Neuronal stem cell (in vitro differentiated cells): ENCODE measurements around the gene KIF25.
A peak's percentile ranks its signal among the peaks of the same experiment; 100 is the strongest.

Experiments
- DNase-seq: peaks from one replicate; pipeline ENCODE4 v3.0.0-alpha.2; 2013; ENCODE audit warnings: low spot score
- H2AFZ ChIP-seq: one replicate; pipeline ENCODE4 v1.6.1; 2013; ENCODE audit warnings: mild to moderate bottlenecking, low read length, inconsistent platforms
- H2AK5ac ChIP-seq: 2 replicates; pipeline ENCODE4 v1.6.1; 2013; ENCODE audit warnings: low read depth, mild to moderate bottlenecking, inconsistent platforms, low read length, moderate library complexity, mixed read lengths
- H2BK120ac ChIP-seq: 2 replicates; pipeline ENCODE4 v1.6.1; 2013; ENCODE audit warnings: low read depth, mild to moderate bottlenecking, inconsistent platforms, low read length, moderate library complexity, mixed read lengths
- H2BK12ac ChIP-seq: one replicate; pipeline ENCODE4 v1.6.1; 2013; ENCODE audit warnings: low read length, inconsistent platforms
- H2BK15ac ChIP-seq: 2 replicates; pipeline ENCODE4 v1.6.1; 2013; ENCODE audit warnings: mild to moderate bottlenecking, low read length, inconsistent platforms, mixed read lengths
- H2BK5ac ChIP-seq: one replicate; pipeline ENCODE4 v1.6.1; 2013; ENCODE audit warnings: inconsistent platforms, mild to moderate bottlenecking, low read length, moderate library complexity
- H3K14ac ChIP-seq: one replicate; pipeline ENCODE4 v1.6.1; 2013; ENCODE audit warnings: low read length, inconsistent platforms
- H3K18ac ChIP-seq: 2 replicates; pipeline ENCODE4 v1.6.1; 2013; ENCODE audit warnings: low read length, inconsistent platforms
- H3K23ac ChIP-seq: 2 replicates; pipeline ENCODE4 v1.6.1; 2013; ENCODE audit warnings: low read depth, mild to moderate bottlenecking, mixed read lengths, low read length, inconsistent platforms; ENCODE audit not compliant: poor library complexity
- H3K27ac ChIP-seq: replicated peaks from 3 replicates; pipeline ENCODE4 v1.5.1; 2013; ENCODE audit warnings: low read length, inconsistent platforms
- H3K27me3 ChIP-seq, 3 experiments: 2 replicates each; pipeline ENCODE4 v1.6.1; 2013; ENCODE audit warnings: low read length in 3 of 3, mild to moderate bottlenecking in 2 of 3, inconsistent platforms in 1 of 3, low read depth in 1 of 3, mixed read lengths in 1 of 3, moderate library complexity in 1 of 3; ENCODE audit not compliant: control insufficient read depth in 3 of 3, insufficient read depth in 3 of 3
- H3K36me3 ChIP-seq, 2 donors: replicated peaks in 1 of 2; 2 replicates each; pipeline ENCODE4 v1.6.1; 2013; ENCODE audit warnings: low read length in 2 of 2; ENCODE audit not compliant: control insufficient read depth in 2 of 2, insufficient read depth in 2 of 2
- H3K4ac ChIP-seq: 2 replicates; pipeline ENCODE4 v1.6.1; 2013; ENCODE audit warnings: inconsistent platforms, mild to moderate bottlenecking, low read length, moderate library complexity
- H3K4me1 ChIP-seq, 2 donors: 1 replicate in 1 of 2; 2 replicates in 1 of 2; pipeline ENCODE4 v1.6.1; 2013; ENCODE audit warnings: low read length in 2 of 2, low read depth in 1 of 2; ENCODE audit not compliant: control insufficient read depth in 2 of 2, insufficient read depth in 1 of 2
- H3K4me2 ChIP-seq: one replicate; pipeline ENCODE4 v1.6.1; 2013; ENCODE audit warnings: mild to moderate bottlenecking, low read length, inconsistent platforms; ENCODE audit not compliant: insufficient read depth, poor library complexity, severe bottlenecking
- H3K4me3 ChIP-seq, 2 donors: 2 replicates each; pipeline ENCODE4 v1.5.1; 2013; ENCODE audit warnings: low read length in 2 of 2, mild to moderate bottlenecking in 2 of 2, inconsistent platforms in 1 of 2, moderate library complexity in 1 of 2
- H3K79me1 ChIP-seq: one replicate; pipeline ENCODE4 v1.6.1; 2013; ENCODE audit warnings: low read depth, mild to moderate bottlenecking, inconsistent platforms, low read length, moderate library complexity
- H3K9ac ChIP-seq: one replicate; pipeline ENCODE4 v1.6.1; 2013; ENCODE audit warnings: mild to moderate bottlenecking, low read depth, low read length, inconsistent platforms; ENCODE audit not compliant: poor library complexity
- H3K9me3 ChIP-seq, 2 donors: replicated peaks in 1 of 2; 2 replicates each; pipeline versions ENCODE3 to v1.6.1; 2013; ENCODE audit warnings: low read length in 2 of 2, mild to moderate bottlenecking in 2 of 2, inconsistent platforms in 1 of 2, low read depth in 1 of 2, mixed read lengths in 1 of 2, moderate library complexity in 1 of 2; ENCODE audit not compliant: control insufficient read depth in 2 of 2, insufficient read depth in 1 of 2
- H4K8ac ChIP-seq: one replicate; pipeline ENCODE4 v1.6.1; 2013; ENCODE audit warnings: low read depth, mild to moderate bottlenecking, inconsistent platforms, low read length, moderate library complexity
- H4K91ac ChIP-seq: one replicate; pipeline ENCODE4 v1.6.1; 2013; ENCODE audit warnings: low read length, low read depth, mild to moderate bottlenecking, inconsistent platforms; ENCODE audit not compliant: poor library complexity
- WGBS, 2 donors: extraction: QIAGEN DNeasy Blood & Tissue Kit; methylation state at CpG; one replicate each; pipeline ENCODE4 v1.1.7; 2013; ENCODE audit warnings: missing lambda C conversion rate in 2 of 2, mixed read lengths in 1 of 2; ENCODE audit not compliant: insufficient read length in 2 of 2, insufficient replicate concordance in 1 of 2; ENCODE audit errors: extremely low coverage in 2 of 2; 5-methylcytosine and 5-hydroxymethylcytosine counted together

Gene KIF25

GRCh38 chr6:168033791-168034190, 36.3 kb downstream of the KIF25 start:
- Histone ChIP-seq H3K36me3 (peaks cover 0 to 2% of the 10 kb centered on the region in 2 donors), H3K4me1 (peaks cover 4 to 15% of the 10 kb centered on the region in 2 donors), H2BK15ac (no peak overlapping the region), H3K4ac (no peak overlapping the region), H2AFZ (no peak overlapping the region), H3K4me3 (no peak overlapping the region), H4K91ac (no peak overlapping the region), H3K27me3 (no peaks in the 10 kb centered on the region), H2BK5ac (no peak overlapping the region), H2AK5ac (no peak overlapping the region), H3K23ac (no peak overlapping the region), H2BK12ac (no peak overlapping the region), H3K79me1 (no peaks in the 10 kb centered on the region), H3K27ac (no peak overlapping the region), H4K8ac (no peak overlapping the region), H2BK120ac (no peak overlapping the region), H3K14ac (no peak overlapping the region), H3K9ac (no peak overlapping the region), H3K9me3 (peaks cover 13 to 18% of the 10 kb centered on the region in 2 donors), H3K4me2 (no peak overlapping the region), H3K18ac (no peak overlapping the region)
- no CpG with 5 or more reads among the region's 12 CpGs for WGBS, 2 donors
- no peak for DNase-seq

DNA sequence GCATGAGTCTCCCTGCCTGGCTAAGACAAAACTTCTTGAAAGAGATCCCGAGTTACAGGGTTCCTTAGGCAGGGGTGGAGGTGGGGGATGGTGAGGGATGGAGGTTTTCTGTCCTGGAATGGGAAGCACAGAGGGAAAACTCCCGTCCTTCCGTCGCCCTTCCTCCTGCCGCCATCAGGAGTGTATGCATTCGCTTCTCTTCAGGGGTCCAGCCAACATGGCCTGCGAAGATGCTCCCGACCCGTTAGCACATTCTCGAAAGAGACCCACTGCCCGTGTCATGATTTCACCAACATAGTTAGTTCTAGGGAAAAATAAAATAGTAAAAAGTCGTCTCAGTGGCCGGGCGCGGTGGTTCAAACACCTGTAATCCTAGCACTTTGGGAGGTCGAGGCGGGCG, 37.1 kb downstream of the KIF25 start:
- Histone ChIP-seq H2AFZ (no peak overlapping the region), H3K4ac (no peak overlapping the region), H3K4me3 (no peak overlapping the region), H2BK5ac (no peak overlapping the region), H3K18ac (no peak overlapping the region), H3K36me3 (peaks cover 0 to 2% of the 10 kb centered on the region in 2 donors), H3K4me1 (peaks cover 4 to 15% of the 10 kb centered on the region in 2 donors), H3K23ac (no peak overlapping the region), H3K79me1 (no peaks in the 10 kb centered on the region), H3K9me3 (peaks cover 16 to 24% of the 10 kb centered on the region in 2 donors), H2BK15ac (no peak overlapping the region), H3K27me3 (no peaks in the 10 kb centered on the region), H2AK5ac (no peak overlapping the region), H2BK12ac (no peak overlapping the region), H3K14ac (no peak overlapping the region), H3K4me2 (no peak overlapping the region), H4K91ac (no peak overlapping the region), H3K9ac (no peak overlapping the region), H2BK120ac (no peak overlapping the region), H4K8ac (no peak overlapping the region), H3K27ac (no peak overlapping the region)
- WGBS, 2 donors, result no CpG with 5 or more reads among the region's 18 CpGs
- no peak for DNase-seq

DNA sequence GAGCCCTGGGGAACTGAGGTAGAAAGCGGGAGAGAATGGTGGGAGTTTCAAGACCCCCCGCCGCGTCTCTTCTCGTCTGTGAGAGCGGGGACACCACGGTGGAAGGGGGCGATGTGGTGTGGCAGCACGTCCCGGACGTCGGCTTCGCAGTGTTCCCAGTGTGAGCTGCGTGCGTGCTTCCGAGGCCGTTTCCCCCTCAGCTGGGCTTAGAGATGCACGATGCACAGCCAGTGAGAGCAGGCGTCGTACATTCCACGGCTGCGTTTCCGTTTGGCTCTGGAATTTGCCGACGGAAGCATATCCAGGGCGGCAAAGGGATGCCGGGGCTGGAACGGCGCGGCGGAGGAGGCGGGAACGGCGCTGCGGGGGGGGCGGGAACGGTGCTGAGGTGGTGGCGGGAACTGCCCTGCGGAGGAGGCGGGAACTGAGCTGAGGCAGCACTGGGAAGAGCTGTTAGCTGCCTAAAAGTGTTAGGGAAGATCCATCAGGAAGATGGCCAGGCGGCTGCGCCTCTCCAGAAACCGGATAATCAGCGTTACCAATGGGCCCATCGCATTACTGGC, 37.7 kb downstream of the KIF25 start:
- Histone ChIP-seq H3K4me2 (no peak overlapping the region), H3K9ac (no peak overlapping the region), H2AFZ (peak overlapping the region; percentile 46), H3K14ac (peak overlapping the region; percentile 47), H2BK12ac (no peak overlapping the region), H3K36me3 (peaks cover 0 to 2% of the 10 kb centered on the region in 2 donors), H2BK5ac (no peak overlapping the region), H3K4me3 (peak overlapping the region in 1 of 2 donors; percentile 56), H2BK15ac (no peak overlapping the region), H3K27me3 (no peaks in the 10 kb centered on the region), H2BK120ac (no peak overlapping the region), H3K4ac (no peak overlapping the region), H4K8ac (peak overlapping the region; percentile 56), H2AK5ac (no peak overlapping the region), H3K18ac (peak overlapping the region; percentile 79), H4K91ac (no peak overlapping the region), H3K9me3 (peaks cover 20 to 30% of the 10 kb centered on the region in 2 donors), H3K23ac (no peak overlapping the region), H3K27ac (no peak overlapping the region), H3K4me1 (peaks cover 4 to 15% of the 10 kb centered on the region in 2 donors), H3K79me1 (no peaks in the 10 kb centered on the region)
- no peak for DNase-seq
- WGBS, 2 donors, result no CpG with 5 or more reads among the region's 45 CpGs

DNA sequence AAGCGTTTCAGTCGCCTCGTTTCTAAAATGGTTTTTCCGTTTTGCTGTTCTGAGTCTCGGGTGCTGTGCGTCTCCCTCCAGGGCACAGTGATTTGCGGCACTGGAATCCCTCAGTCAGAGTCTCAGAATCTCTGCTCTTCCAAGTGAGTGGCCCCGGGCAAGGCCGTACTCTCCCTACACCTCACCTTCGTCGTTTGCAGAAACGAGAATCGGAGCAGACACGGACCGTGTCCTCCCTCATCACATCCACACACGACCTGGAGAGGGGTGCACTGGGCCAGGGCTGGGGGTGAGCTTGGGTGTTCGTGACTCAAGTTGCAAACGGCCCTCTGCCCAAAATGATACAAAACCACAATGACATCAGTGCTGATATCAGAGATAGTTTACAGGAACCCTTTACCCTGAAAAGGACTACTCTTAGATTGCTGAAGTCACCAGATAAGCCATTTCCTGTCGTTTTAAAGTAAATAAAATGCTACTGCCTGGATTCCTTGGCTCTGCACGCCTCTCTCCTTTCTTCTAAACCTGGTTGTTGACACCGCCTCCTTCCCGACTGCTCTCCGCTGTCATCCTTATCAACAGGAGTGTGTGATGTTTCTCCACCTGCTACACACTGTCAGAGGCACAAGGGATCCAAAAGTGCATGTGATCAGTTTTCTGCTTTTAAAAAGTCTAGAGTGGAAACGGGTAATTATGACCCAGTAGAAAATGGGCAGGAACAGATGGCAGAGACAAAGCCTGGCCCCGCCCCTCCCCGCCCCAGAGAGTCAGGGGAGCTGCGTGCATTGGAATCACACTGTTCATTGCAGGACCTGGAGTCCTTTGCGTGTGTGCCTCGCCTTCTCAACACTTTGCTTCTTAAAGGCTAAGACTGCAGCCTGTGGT, 38.4 kb downstream of the KIF25 start:
- no peak overlapping the region for H2BK15ac ChIP-seq
- no peaks in the 10 kb centered on the region for H3K27me3 ChIP-seq
- H2BK120ac ChIP-seq, result no peak overlapping the region
- no peak for DNase-seq
- no peak overlapping the region for H3K4me3 ChIP-seq
- H3K4ac ChIP-seq, result no peak overlapping the region
- no peak overlapping the region for H3K4me2 ChIP-seq
- no CpG with 5 or more reads among the region's 29 CpGs for WGBS, 2 donors
- H3K79me1 ChIP-seq, result no peaks in the 10 kb centered on the region
- H3K36me3 ChIP-seq, result peaks cover 0 to 2% of the 10 kb centered on the region in 2 donors
- no peak overlapping the region for H2BK12ac ChIP-seq
- peak overlapping the region; percentile 46 for H2AFZ ChIP-seq
- peaks cover 21 to 33% of the 10 kb centered on the region in 2 donors for H3K9me3 ChIP-seq
- no peak overlapping the region for H4K91ac ChIP-seq
- no peak overlapping the region for H4K8ac ChIP-seq
- H3K18ac ChIP-seq, result no peak overlapping the region
- H3K27ac ChIP-seq, result peak overlapping the region; percentile 11
- H2AK5ac ChIP-seq, result no peak overlapping the region
- H3K23ac ChIP-seq, result no peak overlapping the region
- H3K4me1 ChIP-seq, result peaks cover under 1 to 15% of the 10 kb centered on the region in 2 donors
- H3K9ac ChIP-seq, result no peak overlapping the region
- H3K14ac ChIP-seq, result peak overlapping the region; percentile 43
- no peak overlapping the region for H2BK5ac ChIP-seq
